Cardiac muscle cell (in vitro differentiated cells and primary cell): ENCODE measurements around the gene DCTN5. TPM values are rescaled to one million over a fixed set of nuclear protein-coding genes. Genes with fewer than 3 reads are reported as not detected.
"Not testable (repeated sequence)": the region's sequence is repeated elsewhere in the genome, so short reads cannot be mapped to it uniquely, and the experiment has no call there.

Experiments used
- DNase-seq, 2 donors: peaks; one replicate each; pipeline versions ENCODE4 v3.0.0 to v3.0.0-alpha.2; 2010 to 2017; ENCODE audit warnings: low read depth in 1 of 2, low spot score in 1 of 2
- H3K27ac ChIP-seq: fragments of 200-600 bp; sonication (generic); 2 replicates; pipeline ENCODE4 v1.5.1; 2016
- H3K27me3 ChIP-seq: fragments of 200-600 bp; sonication (generic); 2 replicates; pipeline ENCODE4 v1.6.0; 2016; ENCODE audit warnings: control low read depth
- H3K36me3 ChIP-seq: fragments of 200-600 bp; sonication (generic); 2 replicates; pipeline ENCODE4 v1.5.1; 2016; ENCODE audit warnings: control low read depth
- H3K4me1 ChIP-seq: fragments of 200-600 bp; sonication (generic); 2 replicates; pipeline ENCODE4 v1.8.1; 2017; ENCODE audit warnings: low read depth, mild to moderate bottlenecking, mixed run types
- H3K4me3 ChIP-seq: fragments of 200-600 bp; sonication (generic); 2 replicates; pipeline ENCODE4 v1.5.1; 2016; ENCODE audit warnings: mild to moderate bottlenecking
- H3K9me3 ChIP-seq: fragments of 200-600 bp; sonication (generic); 2 replicates; pipeline ENCODE4 v1.5.1; 2017; ENCODE audit warnings: low read depth, mild to moderate bottlenecking, control low read depth
- polyA plus RNA-seq: library from polyadenylated mRNA; unstranded; fragments of >200 nt; fragmentation: Nextera tagmentation; extraction: Ambion mirVana; gene quantifications from 2 replicates; pipeline ENCODE4 v1.2.1, GENCODE V29; 2016
- total RNA-seq: library from RNA; depleted of rRNA; stranded (reverse); fragments of >200 nt; gene quantifications from 2 replicates; pipeline ENCODE4 v1.2.3, GENCODE V29; 2016
- TF ChIP-seq, protein P1 (sequence below): IDR thresholded peaks from 2 replicates; pipeline ENCODE4 v1.5.1; 2012; ENCODE audit warnings: low read depth, mild to moderate bottlenecking, low read length

Gene DCTN5
- total and polyA plus RNA-seq, 2 experiments from 2014 or later = 22.8 to 39.2 TPM

DNA sequence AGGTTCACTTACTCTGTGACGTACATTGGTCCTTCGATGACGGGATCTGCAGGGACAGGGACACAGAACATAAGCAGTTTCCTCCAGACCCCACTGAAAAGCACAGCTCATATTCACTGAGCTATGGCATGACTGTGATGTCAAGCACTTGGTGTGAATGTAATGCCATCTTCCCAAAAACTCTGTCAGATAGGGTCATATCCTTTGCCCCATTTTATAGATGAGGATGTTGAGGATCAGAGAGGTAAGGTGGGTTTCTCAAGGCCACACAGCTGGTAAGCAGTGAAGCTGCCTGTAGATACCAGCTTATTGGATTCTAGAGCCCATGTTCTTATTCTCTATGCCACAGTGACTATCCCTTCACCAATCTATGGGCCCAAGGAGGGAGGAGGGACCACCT is 69.2 kb downstream of the DCTN5 start:
- Histone ChIP-seq H3K4me3 (no peak overlapping the region), H3K4me1 (no peaks in the 10 kb centered on the region), H3K27me3 (peaks cover 51% of the 10 kb centered on the region), H3K36me3 (no peaks in the 10 kb centered on the region), H3K9me3 (no peaks in the 10 kb centered on the region), H3K27ac (no peak overlapping the region)
- DNase-seq = no peak
- TF ChIP-seq, protein P1, sequence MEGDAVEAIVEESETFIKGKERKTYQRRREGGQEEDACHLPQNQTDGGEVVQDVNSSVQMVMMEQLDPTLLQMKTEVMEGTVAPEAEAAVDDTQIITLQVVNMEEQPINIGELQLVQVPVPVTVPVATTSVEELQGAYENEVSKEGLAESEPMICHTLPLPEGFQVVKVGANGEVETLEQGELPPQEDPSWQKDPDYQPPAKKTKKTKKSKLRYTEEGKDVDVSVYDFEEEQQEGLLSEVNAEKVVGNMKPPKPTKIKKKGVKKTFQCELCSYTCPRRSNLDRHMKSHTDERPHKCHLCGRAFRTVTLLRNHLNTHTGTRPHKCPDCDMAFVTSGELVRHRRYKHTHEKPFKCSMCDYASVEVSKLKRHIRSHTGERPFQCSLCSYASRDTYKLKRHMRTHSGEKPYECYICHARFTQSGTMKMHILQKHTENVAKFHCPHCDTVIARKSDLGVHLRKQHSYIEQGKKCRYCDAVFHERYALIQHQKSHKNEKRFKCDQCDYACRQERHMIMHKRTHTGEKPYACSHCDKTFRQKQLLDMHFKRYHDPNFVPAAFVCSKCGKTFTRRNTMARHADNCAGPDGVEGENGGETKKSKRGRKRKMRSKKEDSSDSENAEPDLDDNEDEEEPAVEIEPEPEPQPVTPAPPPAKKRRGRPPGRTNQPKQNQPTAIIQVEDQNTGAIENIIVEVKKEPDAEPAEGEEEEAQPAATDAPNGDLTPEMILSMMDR = no peak

DNA sequence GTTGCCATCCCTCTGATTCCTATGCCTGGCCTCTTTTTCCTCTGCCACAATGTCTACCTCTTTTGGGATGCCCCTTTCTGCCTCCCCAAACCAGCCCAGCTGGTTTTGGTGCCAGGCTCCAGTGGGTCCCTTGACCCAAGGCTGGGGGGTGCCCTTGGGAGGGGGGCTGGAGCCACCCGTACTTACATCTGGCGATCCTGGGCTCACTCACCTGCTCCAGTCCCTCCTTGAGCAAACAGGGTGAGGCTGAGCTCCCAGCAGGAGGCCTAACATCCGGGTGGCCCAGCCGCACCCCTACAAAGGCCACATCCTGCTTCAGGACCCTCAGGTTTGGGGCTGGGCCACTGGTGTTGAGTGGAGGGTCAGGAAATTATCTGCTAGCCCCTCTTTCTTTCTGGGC is 70.5 kb downstream of the DCTN5 start:
- Histone ChIP-seq H3K4me3 (no peak overlapping the region), H3K27ac (no peak overlapping the region), H3K9me3 (no peaks in the 10 kb centered on the region), H3K36me3 (no peaks in the 10 kb centered on the region), H3K27me3 (peaks cover 53% of the 10 kb centered on the region), H3K4me1 (no peaks in the 10 kb centered on the region)
- TF ChIP-seq, protein P1 = no peak
- DNase-seq = no peak

- Histone ChIP-seq H3K27ac (no peak within 1 kb of the TSS), H3K4me1 (no peaks in the 10 kb centered on the region), H3K4me3 (no peak within 1 kb of the TSS), H3K36me3 (no peaks in the 10 kb centered on the region), H3K27me3 (peaks cover 57% of the 10 kb centered on the region), H3K9me3 (no peaks in the 10 kb centered on the region)
- no peak for DNase-seq
- TF ChIP-seq, protein P1 = no peak
Observed at GRCh38 chr16:23712976-23713375, 71.7 kb downstream of the DCTN5 start, which contains the start of gene ERN2. Gene ERN2 (minus strand): TSS chr16:23713222. CDS start chr16:23713187, 35 bp downstream.

DNA sequence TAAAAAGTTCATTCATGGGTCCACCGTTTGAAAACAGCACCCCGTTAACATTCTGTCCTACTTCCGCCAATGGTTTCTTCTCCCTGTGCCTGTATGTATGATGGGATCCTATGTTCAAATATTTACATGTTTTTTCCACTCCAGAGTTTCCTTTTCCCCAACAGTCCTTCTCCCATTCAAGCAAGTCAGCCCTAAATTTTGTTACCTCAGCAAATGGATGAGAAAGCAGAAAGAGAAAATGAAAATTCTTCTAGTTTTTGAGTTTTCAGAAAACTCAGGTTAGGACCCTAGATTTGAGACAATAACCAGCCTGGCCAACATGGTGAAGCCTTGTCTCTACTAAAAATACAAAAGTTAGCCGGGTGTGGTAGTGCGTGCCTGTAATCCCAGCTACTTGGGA is 75.2 kb downstream of the DCTN5 start:
- no peaks in the 10 kb centered on the region for H3K4me1 ChIP-seq
- TF ChIP-seq, protein P1 = no peak
- DNase-seq = no peak
- no peak overlapping the region for H3K4me3 ChIP-seq
- H3K9me3 ChIP-seq = no peaks in the 10 kb centered on the region
- peaks cover 49% of the 10 kb centered on the region for H3K27me3 ChIP-seq
- no peak overlapping the region for H3K27ac ChIP-seq
- H3K36me3 ChIP-seq = no peaks in the 10 kb centered on the region

DNA sequence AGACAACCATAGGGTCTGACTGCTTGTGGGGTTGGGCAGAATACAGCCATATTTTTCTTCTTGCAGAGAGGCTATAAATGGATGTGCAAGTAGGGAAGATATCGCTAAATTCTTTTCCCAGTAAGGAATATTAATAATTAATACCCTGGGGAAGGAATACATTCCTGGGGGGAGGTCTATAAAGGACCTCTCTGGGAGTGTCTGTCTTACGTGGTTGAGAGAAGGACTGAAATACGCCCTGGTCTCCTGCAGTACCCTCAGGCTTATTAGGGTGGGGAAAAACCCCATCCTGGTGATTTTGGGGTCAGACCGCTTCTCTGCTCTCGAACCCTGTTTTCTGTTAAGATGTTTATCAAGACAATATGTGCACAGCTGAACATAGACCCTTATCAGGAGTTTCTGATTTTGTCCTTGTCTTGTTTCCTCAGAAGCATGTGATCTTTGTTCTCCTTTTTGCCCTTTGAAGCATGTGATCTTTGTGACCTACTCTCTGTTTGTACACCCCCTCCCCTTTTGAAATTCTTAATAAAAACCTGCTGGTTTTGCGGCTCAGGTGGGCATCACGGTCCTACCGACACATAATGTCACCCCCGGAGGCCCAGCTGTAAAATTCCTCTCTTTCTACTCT is 81.5 kb downstream of the DCTN5 start:
- not testable (repeated sequence) for H3K4me3 ChIP-seq, H3K4me1 ChIP-seq, H3K36me3 ChIP-seq, H3K27ac ChIP-seq, H3K27me3 ChIP-seq, H3K9me3 ChIP-seq, DNase-seq

- Histone ChIP-seq H3K4me1 (no peaks in the 10 kb centered on the region), H3K27ac (no peak overlapping the region), H3K36me3 (no peaks in the 10 kb centered on the region), H3K27me3 (no peaks in the 10 kb centered on the region), H3K9me3 (no peaks in the 10 kb centered on the region), H3K4me3 (no peak overlapping the region)
- DNase-seq = no peak
- TF ChIP-seq, protein P1 = no peak
Observed at GRCh38 chr16:23724096-23724784, 83.0 kb downstream of the DCTN5 start.
